K562 (cell line): ENCODE measurements around the gene RGS3. TPM values are rescaled to one million over a fixed set of nuclear protein-coding genes. Genes with fewer than 3 reads are reported as not detected.

Experiments
- ATAC-seq: fragments of 200-7000 bp; cut with Tn5 transposase; 3 replicates; pipeline ENCODE4 v1.9.1; 2020; ENCODE audit warnings: moderate library complexity
- BruUV-seq: library from RNA; stranded (reverse); fragments of 400-500 nt; replicated peaks from 2 replicates; lab custom pipeline; 2021; lab: Mats Ljungman, UMichigan
- CTCF ChIA-PET: fragments of 300-600 bp; formaldehyde crosslinking; extraction: SDS; loops from one replicate; lab custom pipeline; 2021; ENCODE audit warnings: low intra/inter-chr PET ratio; lab: Yijun Ruan, JAX
- POLR2A ChIA-PET: fragments of 300-600, 350-650 bp; sonication (Branson Sonifier 250); formaldehyde crosslinking; extraction: SDS; loops from one replicate; lab custom pipeline; 2021; ENCODE audit warnings: antibody characterized with exemption, inconsistent platforms; lab: Yijun Ruan, JAX
- DNase-seq, 4 experiments: peaks; one replicate each; pipeline versions ENCODE4 v3.0.0 to v3.0.0-alpha.2; 2011 to 2018; ENCODE audit warnings: low spot score in 3 of 4, mixed read lengths in 3 of 4; ENCODE audit errors: extremely low read depth in 1 of 4
- FAIRE-seq: peaks from 2 replicates; lab custom pipeline; 2011; peaks lifted over from hg19 to GRCh38; lab: Jason Lieb, UNC
- H2AFZ ChIP-seq: 2 replicates; pipeline ENCODE4 v1.6.0; 2011; ENCODE audit warnings: low read depth, low read length, control low read depth, inconsistent platforms
- H3K27ac ChIP-seq: fragments of 200-600 bp; 3 replicates; pipeline ENCODE4 v1.8.0; 2011; ENCODE audit warnings: low read depth, mild to moderate bottlenecking, control low read depth, inconsistent platforms, low read length, moderate library complexity, mixed read lengths; ENCODE audit errors: extremely low read depth
- H3K27me3 ChIP-seq, 2 experiments: fragments of 300-600 bp in 1 of 2; 2 replicates in 1 of 2; 3 replicates in 1 of 2; pipeline versions ENCODE4 v1.6.0 to v1.8.0; 2011; ENCODE audit warnings: inconsistent platforms in 2 of 2, low read length in 2 of 2, mild to moderate bottlenecking in 1 of 2, mixed read lengths in 1 of 2, moderate library complexity in 1 of 2; ENCODE audit not compliant: control insufficient read depth in 2 of 2, insufficient read depth in 2 of 2
- H3K36me3 ChIP-seq: fragments of 300-600 bp; 3 replicates; pipeline ENCODE4 v1.8.0; 2011; ENCODE audit warnings: mild to moderate bottlenecking, low read length, inconsistent platforms; ENCODE audit not compliant: control insufficient read depth, insufficient read depth
- H3K4me1 ChIP-seq, 2 experiments: fragments of 200-600 bp in 1 of 2; replicated peaks in 1 of 2; 2 replicates in 1 of 2; 3 replicates in 1 of 2; pipeline versions ENCODE4 v1.5.1 to v1.8.0; 2011; ENCODE audit warnings: inconsistent platforms in 2 of 2, low read length in 2 of 2, mild to moderate bottlenecking in 1 of 2, mixed read lengths in 1 of 2, moderate library complexity in 1 of 2; ENCODE audit not compliant: control insufficient read depth in 2 of 2, insufficient read depth in 2 of 2
- H3K4me2 ChIP-seq: 2 replicates; pipeline ENCODE4 v1.6.1; 2011; ENCODE audit warnings: low read length, control low read depth, inconsistent platforms, mixed read lengths; ENCODE audit not compliant: insufficient read depth
- H3K4me3 ChIP-seq: fragments of 200-600 bp; sonication (generic), shearing (Covaris generic); 2 replicates; pipeline ENCODE4 v1.5.1; 2016; ENCODE audit warnings: control low read depth, inconsistent platforms
- H3K79me2 ChIP-seq: fragments of 200-600 bp; 3 replicates; pipeline ENCODE4 v1.8.0; 2011; ENCODE audit warnings: low read length, inconsistent platforms; ENCODE audit not compliant: control insufficient read depth, insufficient read depth
- H3K9ac ChIP-seq, 2 experiments: 2 replicates each; pipeline versions ENCODE4 v1.6.0 to v1.6.1; 2011; ENCODE audit warnings: low read depth in 2 of 2, low read length in 2 of 2, control low read depth in 1 of 2, inconsistent platforms in 1 of 2, mild to moderate bottlenecking in 1 of 2, mixed read lengths in 1 of 2; ENCODE audit not compliant: insufficient read depth in 1 of 2
- H3K9me1 ChIP-seq: one replicate; pipeline ENCODE4 v1.6.0; 2011; ENCODE audit warnings: inconsistent platforms, mild to moderate bottlenecking, low read length, moderate library complexity; ENCODE audit not compliant: control insufficient read depth, insufficient read depth
- H3K9me3 ChIP-seq: replicated peaks from 2 replicates; pipeline ENCODE4 v1.5.1; 2011; ENCODE audit warnings: low read depth, low read length, inconsistent platforms; ENCODE audit not compliant: control insufficient read depth, insufficient read depth
- H4K20me1 ChIP-seq: replicated peaks from 2 replicates; pipeline ENCODE4 v1.6.1; 2011; ENCODE audit warnings: low read length, inconsistent platforms, mixed read lengths; ENCODE audit not compliant: control insufficient read depth, insufficient read depth
- CHD1 ChIP-seq: fragments of 200-600 bp; sonication (generic); IDR thresholded peaks from one replicate; pipeline ENCODE4 v1.6.1; 2012; ENCODE audit warnings: mild to moderate bottlenecking, moderate library complexity, low read length, inconsistent platforms
- NFXL1 ChIP-seq: fragments of 450-650 bp; formaldehyde crosslinking; IDR thresholded peaks from 2 replicates; pipeline ENCODE4 v1.4.0; 2021; ENCODE audit warnings: mild to moderate bottlenecking
- SRF ChIP-seq, 2 experiments: fragments of 250-450, 450-650 bp in 1 of 2; sonication (Bioruptor Pico) in 1 of 2; sonication (generic) in 1 of 2; formaldehyde crosslinking; IDR thresholded peaks; 2 replicates each; pipeline versions ENCODE4 v1.5.0 to v1.5.1; 2020 to 2022; ENCODE audit warnings: mild to moderate bottlenecking in 1 of 2, missing genetic modification reagents in 1 of 2
- WGBS: fragments of 100-300 bp; shearing (Covaris generic); methylation state at CpG from one replicate; pipeline ENCODE4 v1.1.6; 2016; ENCODE audit warnings: low coverage, mixed read lengths; ENCODE audit not compliant: insufficient coverage; ENCODE audit errors: missing lambda C conversion rate; 5-methylcytosine and 5-hydroxymethylcytosine counted together
- in situ Hi-C: fragments of 300-500 bp; cut with MboI; formaldehyde crosslinking; loops from 4 replicates; pipeline ENCODE4 v1.15.0; 2018; ENCODE audit warnings: inconsistent platforms, mixed read lengths
- intact Hi-C: fragments of 100-400 bp; cut with micrococcal nuclease; formaldehyde crosslinking; loops from 2 replicates; pipeline ENCODE4 v1.14.2; 2022
- polyA plus RNA-seq, 8 experiments: library from polyadenylated mRNA; depleted of rRNA in 4 of 8; stranded (reverse) in 5 of 8; unstranded in 3 of 8; fragments of >200 nt; fragmentation: Nextera tagmentation in 2 of 8; fragmentation: Illumina TruSeq in 1 of 8; extraction: Ambion mirVana in 2 of 8; extraction: Trizol in 1 of 8; gene quantifications; 2 replicates each; pipeline versions ENCODE4 v1.2.1 to v1.2.3, GENCODE V29; 2011 to 2014; ENCODE audit warnings: inconsistent platforms in 1 of 8, missing spikeins in 1 of 8
- total RNA-seq, 7 experiments: library from RNA; depleted of rRNA in 6 of 7; stranded (reverse); fragments of >200 nt in 6 of 7; fragmentation: Illumina TruSeq in 2 of 7; extraction: Trizol in 2 of 7; gene quantifications; 2 replicates each; pipeline versions ENCODE4 v1.2.1 to v1.2.3, GENCODE V29; 2011 to 2021; ENCODE audit warnings: low replicate concordance in 1 of 7

Gene RGS3
- total and polyA plus RNA-seq, 9 of the 15 experiments (the other 6 are each of a cell fraction or from before 2014, with no cell fraction given), result 0.08 to 2.9 (median 0.95) TPM

DNA sequence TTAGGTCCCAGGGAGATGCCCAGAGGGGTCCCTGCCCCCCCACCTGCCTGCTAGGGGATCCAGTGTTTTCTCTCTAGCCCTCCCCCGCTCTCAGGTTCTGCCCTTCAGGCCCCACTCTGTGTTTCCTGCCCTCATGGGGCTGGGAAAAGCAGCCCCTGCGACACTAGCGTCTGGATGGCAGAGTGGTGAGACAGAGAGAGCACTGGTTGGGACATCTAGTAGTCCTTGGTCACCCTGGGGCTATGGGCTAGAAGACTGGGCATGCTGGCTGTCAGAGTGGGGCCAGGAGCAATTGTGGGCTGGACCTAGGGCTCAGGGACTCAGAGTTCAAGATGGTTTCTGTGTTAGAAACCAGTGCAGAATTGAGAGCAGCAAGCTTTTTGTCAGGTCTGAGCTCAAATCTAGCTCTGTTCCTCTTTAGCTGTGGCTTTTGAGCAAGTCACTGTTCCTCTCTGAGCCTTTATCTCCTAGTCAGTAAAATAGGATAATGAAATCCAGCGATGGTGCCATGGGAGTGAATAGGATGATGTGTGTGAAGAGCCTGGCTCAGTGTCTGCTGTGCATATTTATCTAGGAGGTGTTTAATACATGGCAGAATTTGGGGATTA, 39.0 kb downstream of the RGS3 start:
- ChIA-PET CTCF (no interaction called here), POLR2A (interaction anchor here (0.9 to 1.7 kb wide), 2 partner anchors 8 to 11 kb away, joined by 3 to 6 read pairs; no protein-coding TSS in a partner anchor)
- WGBS, result 9% methylated on average over 4 of the region's 4 CpGs
- BruUV-seq, result no TSS peak
- H3K27ac ChIP-seq, result no peak overlapping the region
- H4K20me1 ChIP-seq, result no peaks in the 10 kb centered on the region; the same call in 1 of the 2 replicates
- FAIRE-seq (no peak), DNase-seq (no peak), ATAC-seq (no peak)
- in situ Hi-C loops, result no loop called here
- no peak overlapping the region for H3K4me3 ChIP-seq
- H3K27me3 ChIP-seq, result peaks cover 14 to 43% of the 10 kb centered on the region in 2 experiments; a peak in 4 of 5 replicates
- H2AFZ ChIP-seq, result no peak overlapping the region
- H3K9me3 ChIP-seq, result no peaks in the 10 kb centered on the region
- H3K79me2 ChIP-seq, result no peaks in the 10 kb centered on the region
- no peaks in the 10 kb centered on the region for H3K36me3 ChIP-seq
- peak overlapping the region in 1 of 2 experiments; percentile 17; a peak in 1 of 4 replicates for H3K9ac ChIP-seq
- H3K4me2 ChIP-seq, result no peak overlapping the region
- no peak for TF ChIP-seq NFXL1
- TF ChIP-seq, all 486 proteins: peak for 0
- Histone ChIP-seq H3K9me1 (no peaks in the 10 kb centered on the region), H3K4me1 (peaks cover 0 to 10% of the 10 kb centered on the region in 2 experiments; a peak in 1 of 5 replicates)
- intact Hi-C loops, result no loop called here

DNA sequence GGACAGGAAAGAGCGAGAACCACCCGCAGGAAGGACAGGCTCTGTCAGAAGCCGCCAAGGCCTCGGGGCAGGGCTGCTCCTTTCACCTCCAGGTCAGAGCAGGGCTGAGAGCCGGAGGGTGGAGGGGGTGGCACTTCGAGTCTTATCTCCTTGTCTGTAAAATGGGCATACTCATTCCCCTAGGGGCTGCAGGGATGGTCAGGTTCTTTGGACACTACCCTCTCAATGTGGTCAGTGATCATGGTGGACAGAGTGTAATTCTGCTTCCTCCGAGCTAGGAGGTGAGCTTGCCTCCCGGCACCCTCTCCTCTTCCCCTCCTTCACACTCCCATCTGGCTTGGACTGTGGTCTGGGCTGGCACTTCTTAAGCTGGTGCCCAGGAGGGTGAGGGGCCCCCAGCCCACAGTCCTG, 39.6 kb downstream of the RGS3 start:
- Histone ChIP-seq H3K9ac (peak overlapping the region in 1 of 2 experiments; percentile 48; a peak in 1 of 4 replicates), H2AFZ (no peak overlapping the region), H3K9me1 (no peaks in the 10 kb centered on the region), H3K4me3 (no peak overlapping the region), H3K36me3 (no peaks in the 10 kb centered on the region), H3K4me2 (no peak overlapping the region), H3K27ac (no peak overlapping the region), H3K79me2 (no peaks in the 10 kb centered on the region), H3K9me3 (no peaks in the 10 kb centered on the region), H3K27me3 (peaks cover 20 to 47% of the 10 kb centered on the region in 2 experiments), H4K20me1 (no peaks in the 10 kb centered on the region; the same call in 1 of the 2 replicates), H3K4me1 (peaks cover 0 to 10% of the 10 kb centered on the region in 2 experiments; a peak in 1 of 5 replicates)
- TF ChIP-seq SRF (CRISPR knock-in tag; IDR thresholded peaks at IDR 0.05) (no peak), CHD1 (no peak)
- WGBS, result 25% methylated on average over 8 of the region's 8 CpGs
- ChIA-PET CTCF (no interaction called here), POLR2A (interaction anchor here (1.7 kb wide), 1 partner anchor 9 kb away, joined by 6 read pairs; no protein-coding TSS in a partner anchor)
- in situ Hi-C loops (no loop called here), intact Hi-C loops (no loop called here)
- DNase-seq (no peak), ATAC-seq (peak; percentile 17; the same call in 1 of the 3 replicates), FAIRE-seq (no peak)
- BruUV-seq, result no TSS peak
